GM12878 (cell line): Measurements from ENCODE around the gene MACROD2. TPM values are rescaled to one million over a fixed set of nuclear protein-coding genes. Genes with fewer than 3 reads are reported as not detected.

Source experiments
- ATAC-seq: fragments of 200-7000 bp; cut with Tn5 transposase; 3 replicates; pipeline ENCODE4 v1.9.1; 2020; ENCODE audit warnings: mild to moderate bottlenecking, moderate library complexity
- BruUV-seq: library from RNA; stranded (reverse); fragments of 400-500 nt; replicated peaks from 2 replicates; lab custom pipeline; 2021; lab: Mats Ljungman, UMichigan
- CTCF ChIA-PET: fragments of 300-600 bp; sonication (Branson Sonifier 250); formaldehyde crosslinking; extraction: SDS; loops from one replicate; lab custom pipeline; 2021; ENCODE audit warnings: inconsistent platforms; lab: Yijun Ruan, JAX
- POLR2A ChIA-PET: fragments of 350-600 bp; formaldehyde crosslinking; extraction: SDS; loops from one replicate; lab custom pipeline; 2021; ENCODE audit warnings: inconsistent platforms; lab: Charles Lee
- RAD21 ChIA-PET: fragments of 300-600 bp; sonication (Branson Sonifier 250); formaldehyde crosslinking; loops from one replicate; lab custom pipeline; 2023; ENCODE audit warnings: antibody characterized with exemption; ENCODE audit not compliant: unreplicated experiment; lab: Charles Lee
- SMC1A ChIA-PET: fragments of 300-600 bp; sonication (Branson Sonifier 250); formaldehyde crosslinking; loops from one replicate; lab custom pipeline; 2023; ENCODE audit not compliant: unreplicated experiment, uncharacterized antibody; lab: Charles Lee
- DNase-seq: peaks from one replicate; pipeline ENCODE4 v3.0.0-alpha.2; 2011; ENCODE audit warnings: low read depth, low spot score
- FAIRE-seq: peaks from 3 replicates; lab custom pipeline; 2011; peaks lifted over from hg19 to GRCh38; lab: Jason Lieb, UNC
- H2AFZ ChIP-seq: 2 replicates; pipeline ENCODE4 v1.6.0; 2011; ENCODE audit warnings: low read depth, low read length, control low read depth; ENCODE audit not compliant: control insufficient read depth
- H3K27ac ChIP-seq: 2 replicates; pipeline ENCODE4 v1.5.1; 2011; ENCODE audit warnings: control low read depth; ENCODE audit not compliant: control insufficient read depth, insufficient read depth
- H3K27me3 ChIP-seq, 2 experiments: replicated peaks in 1 of 2; 2 replicates each; pipeline versions ENCODE4 v1.6.0 to v1.6.1; 2011; ENCODE audit warnings: low read length in 1 of 2; ENCODE audit not compliant: control insufficient read depth in 2 of 2, insufficient read depth in 2 of 2
- H3K36me3 ChIP-seq, 2 experiments: 2 replicates each; pipeline ENCODE4 v1.5.1; 2011; ENCODE audit warnings: low read length in 1 of 2; ENCODE audit not compliant: control insufficient read depth in 2 of 2, insufficient read depth in 2 of 2
- H3K4me1 ChIP-seq: 2 replicates; pipeline ENCODE4 v1.6.1; 2011; ENCODE audit warnings: mild to moderate bottlenecking, low read length, moderate library complexity, mixed read lengths; ENCODE audit not compliant: control insufficient read depth, insufficient read depth
- H3K4me2 ChIP-seq: 2 replicates; pipeline ENCODE4 v1.6.0; 2011; ENCODE audit warnings: control low read depth; ENCODE audit not compliant: control insufficient read depth, insufficient read depth
- H3K4me3 ChIP-seq: fragments of 200-600 bp; sonication (generic); 2 replicates; pipeline ENCODE4 v1.5.1; 2016
- H3K79me2 ChIP-seq: 2 replicates; pipeline ENCODE4 v1.6.0; 2011; ENCODE audit warnings: low read length; ENCODE audit not compliant: control insufficient read depth, insufficient read depth
- H3K9ac ChIP-seq: 2 replicates; pipeline ENCODE4 v1.8.0; 2011; ENCODE audit warnings: low read length, control low read depth, mixed read lengths; ENCODE audit not compliant: control insufficient read depth, insufficient read depth
- H3K9me3 ChIP-seq: replicated peaks from 3 replicates; pipeline ENCODE4 v1.5.1; 2011; ENCODE audit warnings: mild to moderate bottlenecking, low read length; ENCODE audit not compliant: control insufficient read depth, insufficient read depth
- H4K20me1 ChIP-seq: 2 replicates; pipeline ENCODE4 v1.6.0; 2011; ENCODE audit not compliant: control insufficient read depth, insufficient read depth
- ASH2L ChIP-seq: fragments of 300-600, 200-600 bp; sonication (generic); IDR thresholded peaks from 2 replicates; pipeline ENCODE4 v1.6.1; 2017; ENCODE audit warnings: low read depth, mild to moderate bottlenecking, borderline replicate concordance
- CBX5 ChIP-seq: sonication (generic); IDR thresholded peaks from 2 replicates; pipeline ENCODE4 v1.6.1; 2016; ENCODE audit warnings: low read depth, moderate library complexity, mild to moderate bottlenecking, inconsistent platforms
- CTCF ChIP-seq, 3 experiments: IDR thresholded peaks in 2 of 3; conservative IDR thresholded peaks in 1 of 3; 2 replicates each; pipeline ENCODE4 v1.5.1; 2011; ENCODE audit warnings: low read depth in 3 of 3, low read length in 3 of 3, mild to moderate bottlenecking in 3 of 3, control low read depth in 2 of 3, moderate library complexity in 2 of 3, inconsistent platforms in 1 of 3, mixed read lengths in 1 of 3; ENCODE audit not compliant: control insufficient read depth in 2 of 3, insufficient read depth in 1 of 3; ENCODE audit errors: extremely low read depth in 1 of 3
- FOXK2 ChIP-seq: fragments of 450-650 bp; IDR thresholded peaks from 2 replicates; pipeline ENCODE4 v1.6.1; 2017; ENCODE audit warnings: mild to moderate bottlenecking, moderate library complexity
- RAD21 ChIP-seq: IDR thresholded peaks from 2 replicates; pipeline ENCODE4 v1.6.1; 2011; ENCODE audit warnings: mild to moderate bottlenecking, low read depth, low read length, moderate library complexity; ENCODE audit not compliant: insufficient read depth
- STAT1 ChIP-seq: fragments of 450-650 bp; conservative IDR thresholded peaks from 2 replicates; pipeline ENCODE4 v1.6.1; 2014; ENCODE audit warnings: antibody characterized with exemption, mild to moderate bottlenecking
- SUZ12 ChIP-seq: fragments of 200-600 bp; sonication (generic); IDR thresholded peaks from one replicate; pipeline ENCODE4 v1.6.1; 2018; ENCODE audit warnings: antibody characterized with exemption, mild to moderate bottlenecking; ENCODE audit not compliant: unreplicated experiment
- TCF12 ChIP-seq: IDR thresholded peaks from 2 replicates; pipeline ENCODE4 v1.6.1; 2011; ENCODE audit warnings: low read depth, mild to moderate bottlenecking, low read length
- WRNIP1 ChIP-seq: IDR thresholded peaks from 2 replicates; pipeline ENCODE4 v1.6.1; 2011; ENCODE audit warnings: low read depth, low read length, improper control_type of control experiment, borderline replicate concordance
- ZNF217 ChIP-seq: fragments of 450-650 bp; IDR thresholded peaks from 2 replicates; pipeline ENCODE4 v1.6.1; 2017; ENCODE audit warnings: antibody characterized with exemption, mild to moderate bottlenecking
- WGBS: methylation state at CpG from one replicate; pipeline ENCODE4 v1.1.6; 2016; ENCODE audit warnings: low lambda C conversion rate; ENCODE audit not compliant: insufficient replicate concordance, insufficient coverage; ENCODE audit errors: missing lambda C conversion rate; 5-methylcytosine and 5-hydroxymethylcytosine counted together
- in situ Hi-C: fragments of 300-500 bp; cut with MboI; formaldehyde crosslinking; loops from 9 replicates; pipeline ENCODE4 v1.14.3; 2018; ENCODE audit warnings: mixed read lengths
- intact Hi-C: fragments of 100-400 bp; cut with micrococcal nuclease; formaldehyde crosslinking; loops from one replicate; pipeline ENCODE4 v1.14.2; 2022; ENCODE audit not compliant: unreplicated experiment
- polyA plus RNA-seq, 11 experiments: library from polyadenylated mRNA; depleted of rRNA in 4 of 11; unstranded in 6 of 11; stranded (reverse) in 5 of 11; fragments of >200 nt; fragmentation: Nextera tagmentation in 4 of 11; fragmentation: Illumina TruSeq in 1 of 11; extraction: Ambion mirVana in 4 of 11; extraction: Trizol in 1 of 11; gene quantifications; 1 replicate in 1 of 11; 2 replicates in 10 of 11; pipeline versions ENCODE4 v1.2.1 to v1.2.3, GENCODE V29; 2011 to 2016; ENCODE audit warnings: inconsistent platforms in 2 of 11, missing spikeins in 2 of 11, low read depth in 1 of 11
- total RNA-seq, 4 experiments: library from RNA; depleted of rRNA in 3 of 4; stranded (reverse); fragments of >200 nt in 3 of 4; fragmentation: Illumina TruSeq in 1 of 4; extraction: Trizol in 1 of 4; gene quantifications; 2 replicates each; pipeline versions ENCODE4 v1.2.1 to v1.2.3, GENCODE V29; 2013 to 2021

MACROD2 gene
- total and polyA plus RNA-seq, 10 of the 15 experiments (the other 5 are each of a cell fraction or from before 2014, with no cell fraction given), result 1.1 to 21.5 (median 2.2) TPM

GRCh38 chr20:14800707-14801425 is 805.5 kb downstream of the MACROD2 start:
- Histone ChIP-seq H3K4me3 (no peak overlapping the region), H2AFZ (no peak overlapping the region; the same call in 1 of the 2 replicates), H3K27ac (no peak overlapping the region), H3K9ac (no peak overlapping the region), H3K36me3 (no peaks in the 10 kb centered on the region), H3K4me1 (no peaks in the 10 kb centered on the region; the same call in 1 of the 2 replicates), H3K27me3 (no peaks in the 10 kb centered on the region)
- POLR2A ChIA-PET, result no interaction called here
- no peak for TF ChIP-seq ASH2L
- TF ChIP-seq STAT1, result no peak
- no peak for TF ChIP-seq TCF12
- no peak for TF ChIP-seq CTCF (IDR thresholded peaks at IDR 0.05 in 2 of 3, conservative IDR thresholded peaks at IDR 0.05 in 1 of 3; ENCODE audit: control insufficient read depth in 2 of 3, extremely low read depth in 1 of 3, insufficient read depth in 1 of 3, low read depth in 3 of 3, low read length in 3 of 3)
- TF ChIP-seq CBX5, result no peak
- no peak for TF ChIP-seq WRNIP1
- TF ChIP-seq ZNF217, result no peak
- TF ChIP-seq SUZ12, result no peak
- no peak for TF ChIP-seq RAD21
- no peak for TF ChIP-seq FOXK2
- TF ChIP-seq, all 136 proteins: peak for 0
- no TSS peak for BruUV-seq
- RAD21 ChIA-PET, result no interaction called here
- in situ Hi-C loops, result no loop called here
- SMC1A ChIA-PET, result no interaction called here
- CTCF ChIA-PET, result interaction anchor here (0.7 kb wide), 1 partner anchor 463 kb away, joined by 3 read pairs; the partner anchor contains the start of gene FLRT3
- Histone ChIP-seq H3K4me2 (no peak overlapping the region), H3K79me2 (no peaks in the 10 kb centered on the region), H3K9me3 (peaks cover 1% of the 10 kb centered on the region; the same call in 1 of the 3 replicates), H4K20me1 (no peaks in the 10 kb centered on the region)
- 69% methylated on average over 7 of the region's 7 CpGs for WGBS
- ATAC-seq (no peak), DNase-seq (no peak), FAIRE-seq (no peak)
- intact Hi-C loops, result no loop called here
